Fibroblast of villous mesenchyme (primary cell): Measurements from ENCODE around the gene CGN. TPM values are rescaled to one million over a fixed set of nuclear protein-coding genes. Genes with fewer than 3 reads are reported as not detected.

Experiments
- DNase-seq: peaks from one replicate; pipeline ENCODE4 v3.0.0-alpha.2; 2010; ENCODE audit warnings: low read depth
- H3K4me3 ChIP-seq: 2 replicates; pipeline ENCODE4 v1.5.1; 2011; ENCODE audit warnings: low read depth, mild to moderate bottlenecking, low read length
- CTCF ChIP-seq: IDR thresholded peaks from 2 replicates; pipeline ENCODE4 v1.5.1; 2012; ENCODE audit warnings: low read depth, mild to moderate bottlenecking, low read length; ENCODE audit not compliant: insufficient read depth
- total RNA-seq: library from RNA; depleted of rRNA; stranded (reverse); fragments of >200 nt; gene quantifications from 2 replicates; pipeline ENCODE4 v1.2.3, GENCODE V29; 2012

Gene CGN
- total RNA-seq, 1 donor: not detected

GRCh38 chr1:151574575-151575529, 63.7 kb downstream of the CGN start:
- no peak for TF ChIP-seq CTCF
- H3K4me3 ChIP-seq: no peak overlapping the region
- peak; percentile 75 for DNase-seq

DNA sequence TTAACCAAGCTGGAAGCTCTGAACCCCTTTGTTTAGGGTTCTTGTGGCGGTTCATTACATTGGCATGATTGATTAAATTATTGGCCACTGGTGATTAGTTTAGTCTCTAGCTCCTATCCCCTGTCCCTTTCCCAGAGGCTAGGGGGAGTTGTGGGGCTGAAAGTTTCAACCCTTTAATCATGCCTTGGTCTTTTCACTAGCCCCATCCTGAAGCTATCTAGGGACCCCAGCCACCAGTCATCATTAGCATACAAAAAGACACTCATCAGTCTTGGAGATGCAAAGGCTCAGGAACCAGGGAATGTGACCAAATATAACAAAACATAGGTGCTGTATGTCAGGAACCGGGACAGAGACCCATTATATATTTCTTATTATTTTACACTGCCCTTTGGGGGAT, 66.0 kb downstream of the CGN start:
- no peak for TF ChIP-seq CTCF
- no peak overlapping the region for H3K4me3 ChIP-seq
- no peak for DNase-seq

- no peak for DNase-seq
- no peak overlapping the region for H3K4me3 ChIP-seq
- TF ChIP-seq CTCF: no peak
Observed at GRCh38 chr1:151578941-151579340, 67.8 kb downstream of the CGN start.

- no peak for TF ChIP-seq CTCF
- no peak overlapping the region for H3K4me3 ChIP-seq
- peak; percentile 25 for DNase-seq
Observed at GRCh38 chr1:151579436-151580225, 68.4 kb downstream of the CGN start.

DNA sequence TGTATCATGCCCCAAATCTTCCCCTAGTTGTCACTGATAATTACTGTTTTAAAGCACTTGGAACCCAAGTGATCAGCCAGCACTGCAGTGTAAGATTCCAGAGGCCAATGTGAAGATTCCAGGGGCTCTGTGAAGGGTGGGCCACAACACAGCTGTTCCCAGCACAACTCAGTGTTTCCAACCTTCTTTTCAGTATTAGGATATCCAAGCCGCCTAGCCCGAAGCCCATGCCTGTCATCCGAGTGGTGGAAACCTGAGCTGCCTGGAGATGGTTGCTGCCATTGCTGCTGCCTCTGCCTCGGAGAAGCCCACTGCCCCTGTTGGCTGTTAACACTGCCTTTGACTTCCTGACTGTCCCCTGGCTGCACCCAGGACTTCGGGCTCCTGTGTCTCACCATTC, 70.3 kb downstream of the CGN start:
- H3K4me3 ChIP-seq: no peak overlapping the region
- no peak for DNase-seq
- TF ChIP-seq CTCF: no peak

DNA sequence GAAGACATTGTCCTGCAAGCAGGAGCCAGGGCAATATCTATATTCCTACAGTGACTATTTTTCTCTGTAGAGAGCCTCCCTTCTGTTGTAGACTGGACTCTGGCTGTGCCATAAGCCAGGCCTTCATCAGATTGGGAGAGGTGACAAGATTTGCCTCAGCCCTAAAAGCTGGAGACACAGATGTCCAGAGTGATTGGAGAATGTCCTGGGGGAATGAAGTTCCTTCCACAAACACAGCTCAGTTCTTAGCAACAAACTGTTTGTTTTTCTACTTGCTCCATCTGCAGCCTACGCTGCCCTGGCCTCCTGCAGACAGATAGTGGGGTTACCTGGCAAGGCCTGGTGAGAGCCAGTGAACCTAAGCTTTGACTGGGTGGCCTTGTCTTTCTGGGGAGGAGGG, 70.7 kb downstream of the CGN start:
- no peak for TF ChIP-seq CTCF
- no peak for DNase-seq
- no peak overlapping the region for H3K4me3 ChIP-seq
